Epidermal melanocyte (primary cell): ENCODE results near the gene TFAP2B.

Source experiments
- DNase-seq: peaks from one replicate; pipeline ENCODE4 v3.0.0; 2011; ENCODE audit warnings: low spot score; ENCODE audit not compliant: insufficient read length

The TFAP2B gene

DNA sequence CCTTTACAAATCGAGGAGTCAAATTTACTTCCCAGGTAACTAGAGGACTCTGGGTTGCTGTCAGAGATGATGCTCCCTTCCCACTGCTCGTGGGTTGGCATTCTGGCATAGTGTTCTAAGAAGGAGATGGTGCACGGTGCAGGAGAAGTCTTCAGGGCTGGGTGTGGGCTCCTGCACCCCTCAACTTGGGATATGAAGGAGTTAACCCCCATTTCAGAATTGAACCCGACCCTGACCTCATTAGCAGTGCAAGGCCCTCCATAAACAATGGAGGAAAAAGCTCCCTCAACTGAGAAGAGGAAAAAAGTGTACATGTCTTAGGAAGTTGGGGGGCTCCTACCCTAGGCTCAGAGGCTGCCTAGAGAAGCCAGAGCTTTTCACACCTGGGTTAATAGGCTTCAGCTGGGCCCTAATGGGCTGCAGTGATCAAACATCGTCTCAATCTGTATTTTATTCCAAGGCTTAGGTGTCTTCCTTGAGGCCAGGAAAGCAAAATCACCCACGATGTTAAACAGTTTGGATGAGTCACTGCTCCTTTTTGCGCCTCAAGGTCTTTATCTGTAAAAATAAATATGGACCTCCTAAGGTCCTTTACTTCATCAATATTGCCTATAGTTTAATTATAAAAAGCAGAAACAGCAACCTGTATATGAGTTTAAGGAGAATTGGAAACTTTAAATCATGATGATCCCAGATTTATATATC is 29.4 kb downstream of the TFAP2B start:
- DNase-seq = no peak

DNA sequence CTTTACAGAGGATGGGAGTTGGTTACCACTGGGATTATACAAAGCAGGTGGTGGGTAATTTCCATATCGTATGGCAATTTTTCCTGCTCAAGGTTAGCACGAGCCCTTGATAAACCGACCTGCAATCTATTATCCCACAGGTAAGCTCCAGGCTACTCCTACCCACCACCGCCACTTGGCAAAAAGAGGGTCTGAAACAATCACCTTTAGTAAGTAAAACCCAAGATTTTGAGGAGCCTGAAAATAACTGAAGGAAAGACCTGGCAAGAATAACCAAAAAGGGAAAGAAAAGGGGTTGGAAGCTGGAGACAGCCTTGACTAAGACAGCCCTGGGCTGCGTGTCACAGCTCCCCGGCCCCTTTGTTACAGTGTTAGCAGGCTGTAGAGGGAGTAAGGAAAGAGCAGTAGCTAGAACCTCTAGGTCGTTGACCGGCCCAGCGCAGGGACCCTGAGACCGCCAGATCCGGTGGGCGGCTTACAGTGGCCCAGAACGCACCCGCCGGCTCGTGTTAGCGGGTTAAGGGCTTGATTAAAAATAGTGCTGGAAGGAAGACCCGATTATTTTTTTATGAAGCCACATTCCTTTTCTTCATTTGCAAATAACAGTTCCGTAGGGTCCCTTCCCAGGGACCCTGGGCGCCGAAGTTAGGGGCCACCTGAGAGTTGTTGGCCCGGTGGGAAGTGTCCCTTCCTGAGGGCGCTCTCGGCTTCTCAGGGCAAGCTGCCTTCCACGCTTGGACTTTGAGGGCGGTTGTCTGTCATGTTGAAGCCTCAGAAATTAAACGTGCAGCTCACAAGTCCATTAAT is 30.5 kb downstream of the TFAP2B start:
- no peak for DNase-seq

GRCh38 chr6:50849796-50850180 is 31.1 kb downstream of the TFAP2B start:
- DNase-seq = no peak

GRCh38 chr6:50850223-50851048 is 31.8 kb downstream of the TFAP2B start:
- DNase-seq = no peak

GRCh38 chr6:50851049-50851845 is 32.6 kb downstream of the TFAP2B start:
- DNase-seq = no peak

DNA sequence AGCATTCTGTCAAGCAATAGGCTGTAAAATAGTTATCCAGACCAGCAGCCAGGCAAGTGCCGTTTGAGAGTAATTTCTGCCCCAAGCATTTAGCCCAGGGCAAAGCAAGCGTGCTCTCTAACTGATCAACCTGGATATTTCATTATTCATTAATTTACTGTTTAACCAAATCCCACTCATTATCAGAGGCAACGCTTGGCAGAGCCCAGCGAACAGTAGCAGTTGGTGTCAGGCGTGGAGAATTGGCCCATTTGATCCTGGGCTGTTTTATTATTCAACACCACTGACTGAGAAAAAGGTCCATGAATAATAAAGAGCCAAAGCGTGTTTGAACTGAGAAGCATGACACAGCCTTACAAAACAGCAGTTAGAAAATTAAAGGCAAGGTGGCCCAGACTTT is 35.3 kb downstream of the TFAP2B start:
- no peak for DNase-seq

- DNase-seq = no peak
These were observed 43.0 kb downstream of the TFAP2B start for GRCh38 chr6:50861692-50862091.

DNA sequence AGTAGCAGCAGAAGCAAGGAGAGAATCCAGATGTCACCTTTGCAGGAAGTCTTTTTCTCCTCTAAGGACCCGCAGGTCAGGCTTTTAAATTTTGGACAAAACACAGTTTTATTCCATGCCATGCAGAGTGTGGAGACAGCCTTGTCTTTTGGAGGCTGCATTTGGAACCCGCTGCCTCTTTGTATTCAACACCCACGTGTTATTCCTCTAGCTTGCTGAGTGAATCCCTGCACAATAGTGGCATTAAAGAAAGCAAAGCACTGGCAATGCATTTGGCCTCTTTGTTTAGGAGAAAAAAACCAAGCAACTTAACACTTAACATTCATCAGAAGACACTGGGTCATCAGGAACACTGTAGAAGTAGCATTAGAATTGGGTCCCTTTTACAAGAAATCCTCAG is 43.5 kb downstream of the TFAP2B start:
- no peak for DNase-seq

DNA sequence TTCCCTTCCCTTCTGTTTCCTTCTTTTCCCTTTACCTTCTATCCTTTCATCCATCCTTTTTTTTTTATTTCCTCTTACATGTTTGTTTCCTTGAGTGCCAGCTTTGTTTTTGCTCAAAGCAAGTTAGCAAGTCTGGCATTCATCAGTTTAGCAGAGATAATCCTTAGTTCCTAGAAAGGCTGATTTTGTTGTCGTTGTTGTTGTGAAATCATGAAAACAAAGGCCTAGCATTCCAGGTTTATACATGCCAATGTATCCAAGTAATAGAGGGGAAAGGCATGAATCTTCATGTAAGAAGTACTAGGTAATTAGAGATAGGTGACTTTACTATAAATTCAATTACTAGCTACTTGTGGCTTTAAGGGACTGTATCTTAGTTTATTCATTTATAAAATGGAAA is 45.9 kb downstream of the TFAP2B start:
- DNase-seq = no peak

- no peak for DNase-seq
These were observed 49.8 kb downstream of the TFAP2B start for GRCh38 chr6:50868466-50868865.

- DNase-seq = no peak
These were observed 54.5 kb downstream of the TFAP2B start for GRCh38 chr6:50873167-50873566.

DNA sequence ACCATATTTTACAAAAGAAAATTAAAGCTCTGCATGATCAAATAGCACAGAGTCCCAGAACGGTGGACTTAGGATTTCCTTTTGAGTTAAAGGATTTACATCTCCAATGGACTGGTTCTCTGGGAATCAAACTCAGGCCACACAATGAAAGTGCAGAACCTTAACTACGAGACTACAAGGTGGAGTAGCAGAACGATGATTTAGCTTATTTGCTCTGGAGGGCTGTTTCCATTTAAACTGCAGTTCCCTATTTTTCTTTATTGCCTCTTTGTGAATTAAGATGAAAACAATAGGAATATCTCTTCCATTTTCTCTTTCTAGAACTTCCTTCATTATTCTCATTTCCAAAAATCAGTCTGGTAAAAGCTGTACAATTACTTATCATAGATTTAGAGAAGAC is 65.7 kb downstream of the TFAP2B start:
- DNase-seq = no peak

GRCh38 chr6:50887112-50887511 is 68.4 kb downstream of the TFAP2B start:
- DNase-seq = no peak

DNA sequence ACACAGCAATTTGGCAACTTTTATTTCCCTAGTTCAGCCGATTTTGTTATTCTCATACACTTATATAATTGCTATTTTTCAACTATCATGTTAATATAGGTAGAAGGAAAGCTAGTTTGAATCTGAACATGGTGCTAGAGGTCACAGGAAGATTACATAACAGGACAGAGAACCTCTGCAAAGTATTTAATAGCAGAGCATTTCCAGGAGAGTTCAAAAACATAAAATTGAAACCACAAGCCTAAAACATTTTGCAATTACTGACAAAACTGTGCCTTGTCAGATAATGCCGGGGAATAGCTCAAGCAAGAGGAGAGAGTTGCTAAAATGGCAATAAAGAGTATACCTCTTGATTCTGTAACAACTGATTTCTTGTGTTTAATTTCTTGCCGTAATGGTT is 70.8 kb downstream of the TFAP2B start:
- no peak for DNase-seq

DNA sequence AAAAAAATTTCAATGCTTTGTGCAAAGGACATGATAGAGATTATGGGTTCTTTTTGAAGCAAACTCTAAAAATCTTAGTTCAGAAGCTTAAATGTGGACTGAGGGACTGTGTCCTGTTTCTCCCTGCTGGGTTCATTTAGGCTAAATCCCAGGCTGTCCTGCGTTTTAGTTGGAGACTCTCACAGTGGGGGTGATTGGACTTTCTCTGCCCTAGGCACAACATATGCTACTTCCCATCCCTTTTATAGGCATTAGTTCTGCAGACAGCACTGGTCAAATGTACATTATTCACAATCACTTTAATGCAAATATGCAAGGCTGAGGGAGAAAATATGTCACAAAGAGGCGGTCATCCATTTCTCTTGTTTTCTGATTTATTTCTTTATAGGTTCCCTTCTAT is 71.3 kb downstream of the TFAP2B start:
- no peak for DNase-seq

- no peak for DNase-seq
These were observed 71.9 kb downstream of the TFAP2B start for GRCh38 chr6:50890579-50890978.

DNA sequence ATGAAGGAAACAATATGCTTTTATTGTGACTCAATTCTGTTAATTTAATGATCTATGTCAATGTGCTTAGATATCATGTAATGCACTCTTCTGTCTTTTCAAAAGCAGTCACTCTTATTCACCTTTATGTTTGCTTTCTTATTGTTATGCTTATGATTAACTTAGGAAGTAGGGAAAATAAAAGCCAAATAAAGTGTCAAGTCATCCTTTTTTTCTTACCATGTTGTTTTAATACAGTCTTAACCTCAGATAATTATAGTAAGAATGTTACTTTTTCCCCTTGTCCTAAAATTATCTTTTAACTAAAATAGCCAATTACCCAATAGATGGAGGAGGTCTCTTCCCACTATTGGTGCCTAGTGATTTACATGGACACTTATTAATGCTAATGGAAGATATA is 72.6 kb downstream of the TFAP2B start:
- no peak for DNase-seq
